Neural cell (in vitro differentiated cells): ENCODE results near the gene HEMK1.

Experiments
- POLR2AphosphoS5 ChIP-seq: IDR thresholded peaks from 2 replicates; pipeline ENCODE4 v1.6.1; 2012
- TF ChIP-seq, protein P1 (sequence below): fragments of 450-650 bp; IDR thresholded peaks from 2 replicates; pipeline ENCODE4 v1.5.1; 2014; ENCODE audit warnings: antibody characterized with exemption, mild to moderate bottlenecking, moderate library complexity; ENCODE audit not compliant: poor library complexity, severe bottlenecking

DNA sequence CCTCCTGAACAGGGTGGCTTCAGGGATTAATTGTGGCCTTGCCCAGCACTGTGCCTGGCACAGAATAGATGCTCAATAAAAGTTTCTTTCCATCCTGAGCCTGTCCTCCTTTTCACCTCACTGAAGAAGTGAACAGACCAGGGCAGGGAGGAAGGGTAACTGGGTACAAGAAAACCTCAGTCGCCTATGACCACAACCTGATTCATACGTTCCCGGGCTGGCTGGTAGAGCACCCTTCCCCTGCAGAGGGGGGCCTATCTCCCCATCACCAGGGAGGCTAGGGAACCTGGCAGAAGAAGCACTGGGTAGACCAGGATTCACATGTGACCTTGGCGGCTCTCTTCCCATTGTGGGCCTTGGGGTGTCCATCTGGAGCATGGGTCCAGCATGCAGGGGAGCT, 38.1 kb upstream of the HEMK1 start:
- TF ChIP-seq, protein P1, sequence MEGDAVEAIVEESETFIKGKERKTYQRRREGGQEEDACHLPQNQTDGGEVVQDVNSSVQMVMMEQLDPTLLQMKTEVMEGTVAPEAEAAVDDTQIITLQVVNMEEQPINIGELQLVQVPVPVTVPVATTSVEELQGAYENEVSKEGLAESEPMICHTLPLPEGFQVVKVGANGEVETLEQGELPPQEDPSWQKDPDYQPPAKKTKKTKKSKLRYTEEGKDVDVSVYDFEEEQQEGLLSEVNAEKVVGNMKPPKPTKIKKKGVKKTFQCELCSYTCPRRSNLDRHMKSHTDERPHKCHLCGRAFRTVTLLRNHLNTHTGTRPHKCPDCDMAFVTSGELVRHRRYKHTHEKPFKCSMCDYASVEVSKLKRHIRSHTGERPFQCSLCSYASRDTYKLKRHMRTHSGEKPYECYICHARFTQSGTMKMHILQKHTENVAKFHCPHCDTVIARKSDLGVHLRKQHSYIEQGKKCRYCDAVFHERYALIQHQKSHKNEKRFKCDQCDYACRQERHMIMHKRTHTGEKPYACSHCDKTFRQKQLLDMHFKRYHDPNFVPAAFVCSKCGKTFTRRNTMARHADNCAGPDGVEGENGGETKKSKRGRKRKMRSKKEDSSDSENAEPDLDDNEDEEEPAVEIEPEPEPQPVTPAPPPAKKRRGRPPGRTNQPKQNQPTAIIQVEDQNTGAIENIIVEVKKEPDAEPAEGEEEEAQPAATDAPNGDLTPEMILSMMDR: no peak
- no peak for TF ChIP-seq POLR2AphosphoS5
